Activated naive CD8-positive, alpha-beta T cell (primary cell): ENCODE data around the gene TGFBR1.

Experiments
- H3K27ac Mint-ChIP-seq: one replicate; pipeline ENCODE4 v1.8.0; 2021; ENCODE audit warnings: mixed read lengths
- H3K27me3 Mint-ChIP-seq: one replicate; pipeline ENCODE4 v1.8.0; 2021; ENCODE audit warnings: mixed read lengths
- H3K36me3 Mint-ChIP-seq: one replicate; pipeline ENCODE4 v1.8.0; 2021; ENCODE audit warnings: mixed read lengths
- H3K4me1 Mint-ChIP-seq: one replicate; pipeline ENCODE4 v1.8.0; 2021; ENCODE audit warnings: low read depth, mixed read lengths
- H3K4me3 Mint-ChIP-seq: one replicate; pipeline ENCODE4 v1.8.0; 2021; ENCODE audit warnings: mild to moderate bottlenecking, mixed read lengths
- H3K9me3 Mint-ChIP-seq: one replicate; pipeline ENCODE4 v1.8.0; 2021; ENCODE audit warnings: low read depth, mixed read lengths

The TGFBR1 gene

GRCh38 chr9:99144966-99145365 lies 40.1 kb downstream of the TGFBR1 start:
- H3K4me1 Mint-ChIP-seq = peaks cover 32% of the 10 kb centered on the region
- no peaks in the 10 kb centered on the region for H3K9me3 Mint-ChIP-seq
- no peaks in the 10 kb centered on the region for H3K27me3 Mint-ChIP-seq
- H3K4me3 Mint-ChIP-seq = no peak overlapping the region
- peaks cover 8% of the 10 kb centered on the region for H3K36me3 Mint-ChIP-seq
- no peak overlapping the region for H3K27ac Mint-ChIP-seq

- no peaks in the 10 kb centered on the region for H3K27me3 Mint-ChIP-seq
- H3K9me3 Mint-ChIP-seq = no peaks in the 10 kb centered on the region
- no peak overlapping the region for H3K27ac Mint-ChIP-seq
- H3K4me3 Mint-ChIP-seq = no peak overlapping the region
- peaks cover 8% of the 10 kb centered on the region for H3K36me3 Mint-ChIP-seq
- peaks cover 38% of the 10 kb centered on the region for H3K4me1 Mint-ChIP-seq
Observed at GRCh38 chr9:99146574-99146973, 41.7 kb downstream of the TGFBR1 start.

- H3K36me3 Mint-ChIP-seq = peaks cover 12% of the 10 kb centered on the region
- no peaks in the 10 kb centered on the region for H3K9me3 Mint-ChIP-seq
- no peak overlapping the region for H3K4me3 Mint-ChIP-seq
- peaks cover 42% of the 10 kb centered on the region for H3K4me1 Mint-ChIP-seq
- no peak overlapping the region for H3K27ac Mint-ChIP-seq
- no peaks in the 10 kb centered on the region for H3K27me3 Mint-ChIP-seq
Observed at GRCh38 chr9:99147177-99147576, 42.3 kb downstream of the TGFBR1 start.

GRCh38 chr9:99150451-99151171 lies 45.7 kb downstream of the TGFBR1 start:
- no peaks in the 10 kb centered on the region for H3K9me3 Mint-ChIP-seq
- H3K27me3 Mint-ChIP-seq = no peaks in the 10 kb centered on the region
- peaks cover 12% of the 10 kb centered on the region for H3K36me3 Mint-ChIP-seq
- H3K27ac Mint-ChIP-seq = peak overlapping the region; percentile 74
- H3K4me1 Mint-ChIP-seq = peaks cover 42% of the 10 kb centered on the region
- H3K4me3 Mint-ChIP-seq = peak overlapping the region; percentile 46

- Mint-ChIP-seq H3K27me3 (no peaks in the 10 kb centered on the region), H3K4me3 (no peak overlapping the region), H3K36me3 (peaks cover 7% of the 10 kb centered on the region), H3K4me1 (peaks cover 29% of the 10 kb centered on the region), H3K27ac (no peak overlapping the region), H3K9me3 (no peaks in the 10 kb centered on the region)
Observed at GRCh38 chr9:99154356-99154755, 49.4 kb downstream of the TGFBR1 start.

- no peak overlapping the region for H3K27ac Mint-ChIP-seq
- no peaks in the 10 kb centered on the region for H3K9me3 Mint-ChIP-seq
- H3K4me3 Mint-ChIP-seq = no peak overlapping the region
Observed at GRCh38 chr9:99155736-99156135, 50.8 kb downstream of the TGFBR1 start.

GRCh38 chr9:99158629-99159028 lies 53.7 kb downstream of the TGFBR1 start:
- Mint-ChIP-seq H3K9me3 (no peaks in the 10 kb centered on the region), H3K27me3 (peaks cover 2% of the 10 kb centered on the region), H3K4me3 (no peak overlapping the region), H3K4me1 (peaks cover 11% of the 10 kb centered on the region), H3K36me3 (peaks cover 2% of the 10 kb centered on the region), H3K27ac (no peak overlapping the region)

More at GRCh38 chr9:99155736-99156135, 50.8 kb downstream of the TGFBR1 start:
- Mint-ChIP-seq H3K27me3 (peaks cover 2% of the 10 kb centered on the region), H3K36me3 (peaks cover 7% of the 10 kb centered on the region), H3K4me1 (peaks cover 17% of the 10 kb centered on the region)

GRCh38 chr9:99160173-99160572 lies 55.3 kb downstream of the TGFBR1 start:
- H3K9me3 Mint-ChIP-seq = no peaks in the 10 kb centered on the region
- no peak overlapping the region for H3K27ac Mint-ChIP-seq
- H3K36me3 Mint-ChIP-seq = no peaks in the 10 kb centered on the region
- H3K4me3 Mint-ChIP-seq = no peak overlapping the region
- H3K4me1 Mint-ChIP-seq = peaks cover 11% of the 10 kb centered on the region
- peaks cover 2% of the 10 kb centered on the region for H3K27me3 Mint-ChIP-seq

- Mint-ChIP-seq H3K27me3 (peaks cover 2% of the 10 kb centered on the region), H3K4me3 (no peak overlapping the region), H3K27ac (no peak overlapping the region)
Observed at GRCh38 chr9:99162759-99163364, 57.9 kb downstream of the TGFBR1 start.

GRCh38 chr9:99166149-99166548 lies 61.2 kb downstream of the TGFBR1 start:
- Mint-ChIP-seq H3K27ac (peak overlapping the region; percentile 10), H3K36me3 (no peaks in the 10 kb centered on the region), H3K4me1 (peaks cover 35% of the 10 kb centered on the region), H3K4me3 (no peak overlapping the region), H3K27me3 (no peaks in the 10 kb centered on the region), H3K9me3 (no peaks in the 10 kb centered on the region)

More at GRCh38 chr9:99162759-99163364, 57.9 kb downstream of the TGFBR1 start:
- peaks cover 32% of the 10 kb centered on the region for H3K4me1 Mint-ChIP-seq
- no peaks in the 10 kb centered on the region for H3K9me3 Mint-ChIP-seq
- H3K36me3 Mint-ChIP-seq = no peaks in the 10 kb centered on the region

- no peak overlapping the region for H3K4me3 Mint-ChIP-seq
- H3K4me1 Mint-ChIP-seq = peaks cover 35% of the 10 kb centered on the region
Observed at GRCh38 chr9:99167119-99167518, 62.2 kb downstream of the TGFBR1 start.

GRCh38 chr9:99167694-99168093 lies 62.8 kb downstream of the TGFBR1 start:
- peaks cover 33% of the 10 kb centered on the region for H3K4me1 Mint-ChIP-seq
- H3K27me3 Mint-ChIP-seq = no peaks in the 10 kb centered on the region
- no peak overlapping the region for H3K4me3 Mint-ChIP-seq
- H3K27ac Mint-ChIP-seq = no peak overlapping the region
- no peaks in the 10 kb centered on the region for H3K9me3 Mint-ChIP-seq
- H3K36me3 Mint-ChIP-seq = no peaks in the 10 kb centered on the region

More at GRCh38 chr9:99167119-99167518, 62.2 kb downstream of the TGFBR1 start:
- no peak overlapping the region for H3K27ac Mint-ChIP-seq
- H3K27me3 Mint-ChIP-seq = no peaks in the 10 kb centered on the region
- H3K36me3 Mint-ChIP-seq = no peaks in the 10 kb centered on the region
- H3K9me3 Mint-ChIP-seq = no peaks in the 10 kb centered on the region

GRCh38 chr9:99169086-99169485 lies 64.2 kb downstream of the TGFBR1 start:
- Mint-ChIP-seq H3K4me1 (peaks cover 29% of the 10 kb centered on the region), H3K27ac (no peak overlapping the region), H3K9me3 (no peaks in the 10 kb centered on the region), H3K36me3 (no peaks in the 10 kb centered on the region), H3K27me3 (no peaks in the 10 kb centered on the region), H3K4me3 (no peak overlapping the region)

- Mint-ChIP-seq H3K4me1 (peaks cover 29% of the 10 kb centered on the region), H3K27me3 (no peaks in the 10 kb centered on the region), H3K9me3 (no peaks in the 10 kb centered on the region), H3K36me3 (no peaks in the 10 kb centered on the region), H3K4me3 (no peak overlapping the region), H3K27ac (no peak overlapping the region)
Observed at GRCh38 chr9:99169982-99170761, 65.3 kb downstream of the TGFBR1 start.
